WTC11 (cell line): ENCODE results near the gene WARS2. TPM values are rescaled to one million over a fixed set of nuclear protein-coding genes. Genes with fewer than 3 reads are reported as not detected.

Experiments
- ATAC-seq: fragments of 200-7000 bp; cut with Tn5 transposase; 2 replicates; pipeline ENCODE4 v1.10.0; 2021; ENCODE audit warnings: mild to moderate bottlenecking, moderate library complexity
- CTCF ChIA-PET: fragments of 300-600 bp; sonication (Branson Sonifier 250); formaldehyde crosslinking; loops from one replicate; lab custom pipeline; 2021; ENCODE audit warnings: antibody characterized with exemption; lab: Charles Lee
- POLR2A ChIA-PET: fragments of 350-600 bp; sonication (Branson Sonifier 250); formaldehyde crosslinking; loops from one replicate; lab custom pipeline; 2021; ENCODE audit warnings: antibody characterized with exemption; lab: Charles Lee
- DNase-seq: peaks from one replicate; pipeline ENCODE4 v3.0.0; 2021; ENCODE audit warnings: low spot score
- H3K27ac Mint-ChIP-seq: 2 replicates; pipeline ENCODE4 v1.8.0; 2021; ENCODE audit warnings: mixed read lengths
- H3K27me3 Mint-ChIP-seq: 2 replicates; pipeline ENCODE4 v1.8.0; 2021; ENCODE audit warnings: low read depth, mild to moderate bottlenecking, moderate library complexity, mixed read lengths
- H3K36me3 Mint-ChIP-seq: 2 replicates; pipeline ENCODE4 v1.8.0; 2021; ENCODE audit warnings: mixed read lengths
- H3K4me1 Mint-ChIP-seq: 2 replicates; pipeline ENCODE4 v1.8.0; 2022; ENCODE audit warnings: mixed read lengths
- H3K4me3 Mint-ChIP-seq: 2 replicates; pipeline ENCODE4 v1.8.0; 2021; ENCODE audit warnings: mild to moderate bottlenecking, moderate library complexity, mixed read lengths
- H3K9me3 Mint-ChIP-seq: 2 replicates; pipeline ENCODE4 v1.8.0; 2021; ENCODE audit warnings: mixed read lengths
- CREB1 ChIP-seq: sonication (generic); formaldehyde crosslinking; IDR thresholded peaks from 2 replicates; pipeline ENCODE4 v1.8.0; 2023; ENCODE audit warnings: mild to moderate bottlenecking, missing genetic modification reagents
- CREM ChIP-seq: sonication (generic); formaldehyde crosslinking; IDR thresholded peaks from 2 replicates; pipeline ENCODE4 v1.8.1; 2022; ENCODE audit warnings: mild to moderate bottlenecking, missing genetic modification reagents, moderate library complexity
- FOXK1 ChIP-seq: sonication (generic); formaldehyde crosslinking; IDR thresholded peaks from 2 replicates; pipeline ENCODE4 v1.8.0; 2022; ENCODE audit warnings: mild to moderate bottlenecking, moderate library complexity, missing genetic modification reagents
- FOXP1 ChIP-seq: sonication (generic); formaldehyde crosslinking; IDR thresholded peaks from 2 replicates; pipeline ENCODE4 v1.8.0; 2022; ENCODE audit warnings: missing genetic modification reagents, mild to moderate bottlenecking, moderate library complexity, borderline replicate concordance
- GRHL2 ChIP-seq: fragments of 250-450 bp; sonication (Bioruptor Pico); IDR thresholded peaks from 2 replicates; pipeline ENCODE4 v1.8.0; 2022; ENCODE audit warnings: mild to moderate bottlenecking, moderate library complexity; ENCODE audit not compliant: insufficient replicate concordance, severe bottlenecking
- HMGXB4 ChIP-seq: sonication (generic); formaldehyde crosslinking; IDR thresholded peaks from 2 replicates; pipeline ENCODE4 v1.8.1; 2023; ENCODE audit warnings: mild to moderate bottlenecking, moderate library complexity, missing genetic modification reagents
- JAZF1 ChIP-seq: fragments of 250-450 bp; sonication (Bioruptor Pico); IDR thresholded peaks from 2 replicates; pipeline ENCODE4 v1.9.0; 2021; ENCODE audit warnings: moderate library complexity, mild to moderate bottlenecking, inconsistent platforms
- MYBL2 ChIP-seq: sonication (generic); formaldehyde crosslinking; IDR thresholded peaks from 2 replicates; pipeline ENCODE4 v1.8.1; 2023; ENCODE audit warnings: mild to moderate bottlenecking, moderate library complexity, missing genetic modification reagents
- SMAD4 ChIP-seq: sonication (generic); formaldehyde crosslinking; IDR thresholded peaks from 2 replicates; pipeline ENCODE4 v1.8.0; 2022; ENCODE audit warnings: mild to moderate bottlenecking, missing genetic modification reagents
- STAT6 ChIP-seq: sonication (generic); formaldehyde crosslinking; conservative IDR thresholded peaks from 2 replicates; pipeline ENCODE4 v1.8.1; 2023; ENCODE audit warnings: mild to moderate bottlenecking, low read depth, missing genetic modification reagents, moderate library complexity
- TCF7 ChIP-seq: sonication (generic); formaldehyde crosslinking; IDR thresholded peaks from 2 replicates; pipeline ENCODE4 v1.8.0; 2022; ENCODE audit warnings: mild to moderate bottlenecking, low read depth, missing genetic modification reagents, moderate library complexity
- TEAD4 ChIP-seq: sonication (generic); formaldehyde crosslinking; IDR thresholded peaks from 2 replicates; pipeline ENCODE4 v1.8.0; 2022; ENCODE audit warnings: mild to moderate bottlenecking, missing genetic modification reagents
- ZBTB21 ChIP-seq: sonication (generic); formaldehyde crosslinking; IDR thresholded peaks from 2 replicates; pipeline ENCODE4 v1.8.1; 2023; ENCODE audit warnings: mild to moderate bottlenecking, missing genetic modification reagents, borderline replicate concordance
- ZNF671 ChIP-seq: fragments of 250-450 bp; sonication (Bioruptor Pico); IDR thresholded peaks from 2 replicates; pipeline ENCODE4 v1.8.0; 2021; ENCODE audit warnings: mild to moderate bottlenecking
- total RNA-seq: library from RNA; stranded (reverse); gene quantifications from 3 replicates; pipeline ENCODE4 v1.2.3, GENCODE V29; 2021
- TF ChIP-seq, protein P1 (sequence below): sonication (generic); formaldehyde crosslinking; IDR thresholded peaks from 2 replicates; pipeline ENCODE4 v1.8.0; 2022; ENCODE audit warnings: mild to moderate bottlenecking, missing genetic modification reagents
- TF ChIP-seq, protein P2 (sequence below): sonication (generic); formaldehyde crosslinking; IDR thresholded peaks from 2 replicates; pipeline ENCODE4 v1.8.1; 2023; ENCODE audit warnings: mild to moderate bottlenecking, missing genetic modification reagents, borderline replicate concordance
- TF ChIP-seq, protein P3 (sequence below): fragments of 250-450 bp; sonication (Bioruptor Pico); conservative IDR thresholded peaks from 2 replicates; pipeline ENCODE4 v1.9.0; 2021; ENCODE audit warnings: mild to moderate bottlenecking
- TF ChIP-seq, protein P4 (sequence below): fragments of 250-450 bp; sonication (Bioruptor Pico); IDR thresholded peaks from 2 replicates; pipeline ENCODE4 v1.8.0; 2021; ENCODE audit warnings: mild to moderate bottlenecking

Gene WARS2
- total RNA-seq, 1 experiment from 2014 or later = 9.3 TPM

DNA sequence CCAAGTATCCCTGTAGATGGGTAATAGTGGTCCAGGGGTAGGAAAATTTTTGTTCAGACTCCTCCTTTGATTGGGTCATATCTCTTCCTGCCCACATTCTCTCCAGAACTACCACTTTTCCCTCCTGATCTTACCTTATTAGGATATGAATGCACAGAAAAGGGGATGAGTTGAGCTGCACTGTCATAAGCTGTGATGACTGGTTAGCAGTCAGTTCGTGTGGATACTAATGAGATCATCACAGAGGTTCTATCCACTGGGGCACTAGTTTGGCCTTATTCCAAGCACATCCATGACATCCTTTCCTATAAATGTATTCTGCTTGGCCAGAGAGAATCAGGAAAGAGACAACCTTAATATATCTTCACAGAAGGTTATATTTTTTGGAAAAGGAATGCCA is 130.3 kb downstream of the WARS2 start:
- Mint-ChIP-seq H3K36me3 (peaks cover 4% of the 10 kb centered on the region), H3K27me3 (peaks cover 79% of the 10 kb centered on the region), H3K4me3 (no peak overlapping the region), H3K9me3 (peaks cover 4% of the 10 kb centered on the region; the same call in 1 of the 2 replicates), H3K27ac (no peak overlapping the region), H3K4me1 (peaks cover 27% of the 10 kb centered on the region)
- ChIA-PET POLR2A (no interaction called here), CTCF (interaction anchor here (2.3 to 2.9 kb wide), 2 partner anchors 15 to 187 kb away, joined by 4 to 50 read pairs; no protein-coding TSS in a partner anchor)
- no peak for DNase-seq
- no peak for ATAC-seq
- TF ChIP-seq, protein P1, sequence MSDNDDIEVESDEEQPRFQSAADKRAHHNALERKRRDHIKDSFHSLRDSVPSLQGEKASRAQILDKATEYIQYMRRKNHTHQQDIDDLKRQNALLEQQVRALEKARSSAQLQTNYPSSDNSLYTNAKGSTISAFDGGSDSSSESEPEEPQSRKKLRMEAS (CRISPR knock-in tag) = no peak
- no peak for TF ChIP-seq ZBTB21
- TF ChIP-seq ZNF671 (CRISPR knock-in tag) = no peak
- no peak for TF ChIP-seq JAZF1
- TF ChIP-seq, protein P2, sequence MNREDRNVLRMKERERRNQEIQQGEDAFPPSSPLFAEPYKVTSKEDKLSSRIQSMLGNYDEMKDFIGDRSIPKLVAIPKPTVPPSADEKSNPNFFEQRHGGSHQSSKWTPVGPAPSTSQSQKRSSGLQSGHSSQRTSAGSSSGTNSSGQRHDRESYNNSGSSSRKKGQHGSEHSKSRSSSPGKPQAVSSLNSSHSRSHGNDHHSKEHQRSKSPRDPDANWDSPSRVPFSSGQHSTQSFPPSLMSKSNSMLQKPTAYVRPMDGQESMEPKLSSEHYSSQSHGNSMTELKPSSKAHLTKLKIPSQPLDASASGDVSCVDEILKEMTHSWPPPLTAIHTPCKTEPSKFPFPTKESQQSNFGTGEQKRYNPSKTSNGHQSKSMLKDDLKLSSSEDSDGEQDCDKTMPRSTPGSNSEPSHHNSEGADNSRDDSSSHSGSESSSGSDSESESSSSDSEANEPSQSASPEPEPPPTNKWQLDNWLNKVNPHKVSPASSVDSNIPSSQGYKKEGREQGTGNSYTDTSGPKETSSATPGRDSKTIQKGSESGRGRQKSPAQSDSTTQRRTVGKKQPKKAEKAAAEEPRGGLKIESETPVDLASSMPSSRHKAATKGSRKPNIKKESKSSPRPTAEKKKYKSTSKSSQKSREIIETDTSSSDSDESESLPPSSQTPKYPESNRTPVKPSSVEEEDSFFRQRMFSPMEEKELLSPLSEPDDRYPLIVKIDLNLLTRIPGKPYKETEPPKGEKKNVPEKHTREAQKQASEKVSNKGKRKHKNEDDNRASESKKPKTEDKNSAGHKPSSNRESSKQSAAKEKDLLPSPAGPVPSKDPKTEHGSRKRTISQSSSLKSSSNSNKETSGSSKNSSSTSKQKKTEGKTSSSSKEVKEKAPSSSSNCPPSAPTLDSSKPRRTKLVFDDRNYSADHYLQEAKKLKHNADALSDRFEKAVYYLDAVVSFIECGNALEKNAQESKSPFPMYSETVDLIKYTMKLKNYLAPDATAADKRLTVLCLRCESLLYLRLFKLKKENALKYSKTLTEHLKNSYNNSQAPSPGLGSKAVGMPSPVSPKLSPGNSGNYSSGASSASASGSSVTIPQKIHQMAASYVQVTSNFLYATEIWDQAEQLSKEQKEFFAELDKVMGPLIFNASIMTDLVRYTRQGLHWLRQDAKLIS (CRISPR knock-in tag) = no peak
- TF ChIP-seq STAT6 (CRISPR knock-in tag) = no peak
- no peak for TF ChIP-seq FOXP1
- TF ChIP-seq CREM (CRISPR knock-in tag) = no peak
- no peak for TF ChIP-seq GRHL2 (CRISPR knock-in tag)
- TF ChIP-seq TEAD4 (CRISPR knock-in tag) = no peak
- TF ChIP-seq, protein P3, sequence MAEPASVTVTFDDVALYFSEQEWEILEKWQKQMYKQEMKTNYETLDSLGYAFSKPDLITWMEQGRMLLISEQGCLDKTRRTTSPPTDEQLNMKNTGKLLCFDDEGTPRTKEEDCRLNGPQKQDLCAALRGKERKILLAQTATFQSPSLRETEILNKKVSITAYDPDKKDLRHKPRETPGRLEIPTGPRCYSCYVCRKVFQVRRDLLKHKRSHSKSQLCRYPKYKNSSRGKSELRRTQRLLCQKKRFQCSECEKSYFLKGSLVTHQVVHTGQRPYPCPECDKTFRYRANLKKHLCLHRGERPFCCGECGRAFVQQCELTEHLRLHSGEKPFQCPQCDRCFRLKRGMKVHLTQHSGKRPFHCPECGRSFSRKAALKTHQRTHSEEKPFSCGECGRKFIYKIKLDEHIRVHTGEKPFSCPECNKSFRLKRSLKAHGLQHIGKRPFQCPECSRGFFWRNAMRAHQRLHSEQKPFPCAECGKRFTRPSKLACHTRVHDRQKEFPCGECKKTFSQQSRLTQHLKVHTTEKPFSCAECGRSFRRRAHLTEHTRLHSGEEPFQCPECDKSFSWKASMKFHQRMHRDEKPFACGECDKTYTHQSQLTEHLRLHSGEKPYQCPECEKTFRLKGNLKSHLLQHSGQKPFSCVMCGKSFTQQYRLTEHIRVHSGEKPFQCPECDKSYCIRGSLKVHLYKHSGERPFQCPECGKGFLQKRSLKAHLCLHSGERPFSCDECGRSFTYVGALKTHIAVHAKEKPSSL = no peak
- TF ChIP-seq CREB1 (CRISPR knock-in tag) = no peak
- TF ChIP-seq, protein P4, sequence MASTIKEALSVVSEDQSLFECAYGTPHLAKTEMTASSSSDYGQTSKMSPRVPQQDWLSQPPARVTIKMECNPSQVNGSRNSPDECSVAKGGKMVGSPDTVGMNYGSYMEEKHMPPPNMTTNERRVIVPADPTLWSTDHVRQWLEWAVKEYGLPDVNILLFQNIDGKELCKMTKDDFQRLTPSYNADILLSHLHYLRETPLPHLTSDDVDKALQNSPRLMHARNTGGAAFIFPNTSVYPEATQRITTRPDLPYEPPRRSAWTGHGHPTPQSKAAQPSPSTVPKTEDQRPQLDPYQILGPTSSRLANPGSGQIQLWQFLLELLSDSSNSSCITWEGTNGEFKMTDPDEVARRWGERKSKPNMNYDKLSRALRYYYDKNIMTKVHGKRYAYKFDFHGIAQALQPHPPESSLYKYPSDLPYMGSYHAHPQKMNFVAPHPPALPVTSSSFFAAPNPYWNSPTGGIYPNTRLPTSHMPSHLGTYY = no peak
- TF ChIP-seq FOXK1 (CRISPR knock-in tag) = no peak
- TF ChIP-seq MYBL2 (CRISPR knock-in tag) = no peak
- TF ChIP-seq SMAD4 (CRISPR knock-in tag) = no peak
- TF ChIP-seq TCF7 (CRISPR knock-in tag) = no peak
- TF ChIP-seq HMGXB4 (CRISPR knock-in tag) = no peak
